ENCODE data around the gene CENPP. TPM values are rescaled to one million over a fixed set of nuclear protein-coding genes. Genes with fewer than 3 reads are reported as not detected.

The CENPP gene
- polyA plus RNA-seq, 4 donors: 5.2 to 7.3 (median 5.7) TPM

- DNase-seq (ENCODE audit: low read depth in 4 of 4, low spot score in 3 of 4): no peak
Measured at GRCh38 chr9:92627651-92628050, 301.9 kb downstream of the CENPP start.

GRCh38 chr9:92631452-92632343, 305.9 kb downstream of the CENPP start:
- no peak for DNase-seq (ENCODE audit: low read depth in 4 of 4, low spot score in 3 of 4)

- DNase-seq (ENCODE audit: low read depth in 4 of 4, low spot score in 3 of 4): no peak
Measured at GRCh38 chr9:92632641-92633040, 306.9 kb downstream of the CENPP start.

- DNase-seq (ENCODE audit: low read depth in 4 of 4, low spot score in 3 of 4): no peak
Measured at GRCh38 chr9:92633614-92634278, 308.0 kb downstream of the CENPP start.

- peak; percentile 59 to 67 (median 60) for DNase-seq (ENCODE audit: low read depth in 4 of 4, low spot score in 3 of 4)
Measured at GRCh38 chr9:92634712-92635605, 309.2 kb downstream of the CENPP start.

GRCh38 chr9:92635760-92636159, 310.0 kb downstream of the CENPP start:
- no peak for DNase-seq (ENCODE audit: low read depth in 4 of 4, low spot score in 3 of 4)

GRCh38 chr9:92636627-92637026, 310.9 kb downstream of the CENPP start:
- no peak for DNase-seq (ENCODE audit: low read depth in 4 of 4, low spot score in 3 of 4)

- no peak for DNase-seq (ENCODE audit: low read depth in 4 of 4, low spot score in 3 of 4)
Measured at GRCh38 chr9:92637326-92637725, 311.6 kb downstream of the CENPP start.

- DNase-seq (ENCODE audit: low read depth in 4 of 4, low spot score in 3 of 4): no peak
Measured at GRCh38 chr9:92637886-92638620, 312.3 kb downstream of the CENPP start.

- DNase-seq (ENCODE audit: low read depth in 4 of 4, low spot score in 3 of 4): no peak
Measured at GRCh38 chr9:92638621-92639101, 312.9 kb downstream of the CENPP start.

- no peak for DNase-seq (ENCODE audit: low read depth in 4 of 4, low spot score in 3 of 4)
Measured at GRCh38 chr9:92639124-92639523, 313.4 kb downstream of the CENPP start.

GRCh38 chr9:92639791-92640271, 314.1 kb downstream of the CENPP start:
- no peak for DNase-seq (ENCODE audit: low read depth in 4 of 4, low spot score in 3 of 4)

GRCh38 chr9:92640398-92641091, 314.8 kb downstream of the CENPP start:
- no peak for DNase-seq (ENCODE audit: low read depth in 4 of 4, low spot score in 3 of 4)

GRCh38 chr9:92641092-92641809, 315.5 kb downstream of the CENPP start:
- DNase-seq (ENCODE audit: low read depth in 4 of 4, low spot score in 3 of 4): no peak

GRCh38 chr9:92642041-92642451, 316.3 kb downstream of the CENPP start:
- no peak for DNase-seq (ENCODE audit: low read depth in 4 of 4, low spot score in 3 of 4)

- no peak for DNase-seq (ENCODE audit: low read depth in 4 of 4, low spot score in 3 of 4)
Measured at GRCh38 chr9:92642564-92642963, 316.8 kb downstream of the CENPP start.

GRCh38 chr9:92644278-92644677, 318.5 kb downstream of the CENPP start:
- DNase-seq (ENCODE audit: low read depth in 4 of 4, low spot score in 3 of 4): no peak

- no peak for DNase-seq (ENCODE audit: low read depth in 4 of 4, low spot score in 3 of 4)
Measured at GRCh38 chr9:92645041-92645440, 319.3 kb downstream of the CENPP start.

All from right renal pelvis (tissue), 4 donors.